H9 (cell line): ENCODE measurements around the gene FBXW4. TPM values are rescaled to one million over a fixed set of nuclear protein-coding genes. Genes with fewer than 3 reads are reported as not detected.

Experiments used
- DNase-seq: peaks from one replicate; pipeline ENCODE4 v3.0.0-alpha.2; 2017
- H2AFZ ChIP-seq: one replicate; pipeline ENCODE4 v1.6.1; 2013; ENCODE audit warnings: mild to moderate bottlenecking, low read length, control low read depth, moderate library complexity
- H2AK5ac ChIP-seq: 2 replicates; pipeline ENCODE4 v1.6.1; 2013; ENCODE audit warnings: low read length, control low read depth, mixed read lengths; ENCODE audit not compliant: insufficient read length
- H2BK120ac ChIP-seq: one replicate; pipeline ENCODE4 v1.6.1; 2013; ENCODE audit warnings: low read depth, mild to moderate bottlenecking, low read length, control low read depth, inconsistent platforms; ENCODE audit not compliant: poor library complexity, severe bottlenecking
- H2BK12ac ChIP-seq: 2 replicates; pipeline ENCODE4 v1.6.1; 2013; ENCODE audit warnings: low read length, control low read depth, mixed read lengths, low read depth; ENCODE audit not compliant: insufficient read length
- H2BK15ac ChIP-seq: 2 replicates; pipeline ENCODE4 v1.6.1; 2013; ENCODE audit warnings: low read depth, low read length, control low read depth
- H2BK20ac ChIP-seq: one replicate; pipeline ENCODE4 v1.6.1; 2013; ENCODE audit warnings: low read depth, mild to moderate bottlenecking, low read length, control low read depth, inconsistent platforms; ENCODE audit not compliant: poor library complexity, severe bottlenecking
- H2BK5ac ChIP-seq: 2 replicates; pipeline ENCODE4 v1.6.1; 2013; ENCODE audit warnings: low read length, control low read depth, mixed read lengths; ENCODE audit not compliant: insufficient read length
- H3K14ac ChIP-seq: 2 replicates; pipeline ENCODE4 v1.6.1; 2013; ENCODE audit warnings: low read length, control low read depth; ENCODE audit not compliant: insufficient read depth
- H3K18ac ChIP-seq: 2 replicates; pipeline ENCODE4 v1.6.1; 2013; ENCODE audit warnings: low read depth, mild to moderate bottlenecking, mixed read lengths, low read length, control low read depth; ENCODE audit not compliant: insufficient read length
- H3K23ac ChIP-seq: 2 replicates; pipeline ENCODE4 v1.6.1; 2013; ENCODE audit warnings: low read length, control low read depth, mixed read lengths, low read depth; ENCODE audit not compliant: insufficient read length
- H3K23me2 ChIP-seq: 2 replicates; pipeline ENCODE4 v1.6.1; 2013; ENCODE audit warnings: low read depth, mild to moderate bottlenecking, mixed read lengths, low read length, control low read depth; ENCODE audit not compliant: insufficient read length, poor library complexity, severe bottlenecking
- H3K27ac ChIP-seq: 2 replicates; pipeline ENCODE4 v1.5.1; 2013; ENCODE audit warnings: low read length, control low read depth, mixed read lengths, low read depth; ENCODE audit not compliant: insufficient read length
- H3K27me3 ChIP-seq: 2 replicates; pipeline ENCODE4 v1.6.1; 2013; ENCODE audit warnings: low read length, control low read depth, inconsistent platforms; ENCODE audit not compliant: insufficient read depth
- H3K4ac ChIP-seq: 2 replicates; pipeline ENCODE4 v1.6.1; 2013; ENCODE audit warnings: low read depth, mild to moderate bottlenecking, control low read depth, inconsistent platforms, low read length, moderate library complexity
- H3K4me1 ChIP-seq: 2 replicates; pipeline ENCODE4 v1.6.1; 2013; ENCODE audit warnings: low read length, control low read depth, inconsistent platforms; ENCODE audit not compliant: insufficient read depth
- H3K4me2 ChIP-seq: 2 replicates; pipeline ENCODE4 v1.6.1; 2013; ENCODE audit warnings: low read length, control low read depth, mixed read lengths; ENCODE audit not compliant: insufficient read length, insufficient read depth
- H3K56ac ChIP-seq: 2 replicates; pipeline ENCODE4 v1.6.1; 2013; ENCODE audit warnings: low read depth, mild to moderate bottlenecking, mixed read lengths, low read length, control low read depth; ENCODE audit not compliant: insufficient read length
- H3K79me1 ChIP-seq: 2 replicates; pipeline ENCODE4 v1.6.1; 2013; ENCODE audit warnings: low read depth, mild to moderate bottlenecking, moderate library complexity, low read length, control low read depth, inconsistent platforms; ENCODE audit not compliant: insufficient read depth, poor library complexity, severe bottlenecking
- H3K79me2 ChIP-seq: 2 replicates; pipeline ENCODE4 v1.6.1; 2013; ENCODE audit warnings: low read length, control low read depth, inconsistent platforms; ENCODE audit not compliant: insufficient read depth
- H3K9ac ChIP-seq: 2 replicates; pipeline ENCODE4 v1.6.1; 2013; ENCODE audit warnings: low read length, control low read depth, mixed read lengths; ENCODE audit not compliant: insufficient read length; ENCODE audit errors: extremely low read depth
- H3K9me3 ChIP-seq: one replicate; pipeline ENCODE4 v1.6.1; 2013; ENCODE audit warnings: low read depth, low read length, inconsistent platforms; ENCODE audit not compliant: control insufficient read depth
- H3T11ph ChIP-seq: one replicate; pipeline ENCODE4 v1.6.1; 2013; ENCODE audit warnings: mild to moderate bottlenecking, low read length, control low read depth, inconsistent platforms
- H4K20me1 ChIP-seq: one replicate; pipeline ENCODE4 v1.6.1; 2013; ENCODE audit not compliant: control insufficient read depth, insufficient read length, insufficient read depth
- H4K5ac ChIP-seq: 2 replicates; pipeline ENCODE4 v1.6.1; 2013; ENCODE audit warnings: low read depth, mild to moderate bottlenecking, mixed read lengths, low read length, control low read depth; ENCODE audit not compliant: insufficient read length
- H4K8ac ChIP-seq: replicated peaks from 2 replicates; pipeline ENCODE4 v1.6.1; 2013; ENCODE audit warnings: low read length, control low read depth, mixed read lengths, low read depth; ENCODE audit not compliant: insufficient read length
- H4K91ac ChIP-seq: 2 replicates; pipeline ENCODE4 v1.6.1; 2013; ENCODE audit warnings: low read depth, mild to moderate bottlenecking, moderate library complexity, mixed read lengths, low read length, control low read depth; ENCODE audit not compliant: insufficient read length
- H3K27ac Mint-ChIP-seq, 3 experiments: 2 replicates in 2 of 3; 3 replicates in 1 of 3; pipeline ENCODE4 v1.8.0; 2020 to 2021; ENCODE audit warnings: mixed read lengths in 3 of 3, mild to moderate bottlenecking in 1 of 3, moderate library complexity in 1 of 3
- H3K27me3 Mint-ChIP-seq: 2 replicates; pipeline ENCODE4 v1.8.0; 2021; ENCODE audit warnings: low read depth, mild to moderate bottlenecking, moderate library complexity, mixed read lengths
- H3K36me3 Mint-ChIP-seq, 3 experiments: 2 replicates in 2 of 3; 3 replicates in 1 of 3; pipeline ENCODE4 v1.8.0; 2020 to 2021; ENCODE audit warnings: low read depth in 3 of 3, mixed read lengths in 3 of 3; ENCODE audit not compliant: insufficient read depth in 1 of 3
- H3K4me1 Mint-ChIP-seq, 2 experiments: 2 replicates each; pipeline ENCODE4 v1.8.0; 2020; ENCODE audit warnings: mixed read lengths in 2 of 2
- H3K4me3 Mint-ChIP-seq, 2 experiments: 2 replicates in 1 of 2; 3 replicates in 1 of 2; pipeline ENCODE4 v1.8.0; 2020 to 2021; ENCODE audit warnings: mild to moderate bottlenecking in 2 of 2, mixed read lengths in 2 of 2, moderate library complexity in 1 of 2
- H3K9me3 Mint-ChIP-seq, 2 experiments: 2 replicates in 1 of 2; 3 replicates in 1 of 2; pipeline ENCODE4 v1.8.0; 2020; ENCODE audit warnings: mild to moderate bottlenecking in 2 of 2, mixed read lengths in 2 of 2, moderate library complexity in 1 of 2
- WGBS: extraction: QIAGEN DNeasy Blood & Tissue Kit; methylation state at CpG from one replicate; pipeline ENCODE4 v1.1.7; 2013; ENCODE audit warnings: missing lambda C conversion rate, low lambda C conversion rate, mixed read lengths; ENCODE audit not compliant: insufficient read length; ENCODE audit errors: extremely low coverage; 5-methylcytosine and 5-hydroxymethylcytosine counted together
- total RNA-seq: library from RNA; stranded (reverse); gene quantifications from 2 replicates; pipeline ENCODE4 v1.2.1, GENCODE V29; 2021
- TF ChIP-seq, protein P1 (sequence below): fragments of 200-600 bp; sonication (generic); conservative IDR thresholded peaks from 3 replicates; pipeline ENCODE4 v1.8.0; 2021; ENCODE audit warnings: antibody characterized with exemption, mild to moderate bottlenecking

The FBXW4 gene
- total RNA-seq, 1 experiment from 2014 or later, result 41.6 TPM

DNA sequence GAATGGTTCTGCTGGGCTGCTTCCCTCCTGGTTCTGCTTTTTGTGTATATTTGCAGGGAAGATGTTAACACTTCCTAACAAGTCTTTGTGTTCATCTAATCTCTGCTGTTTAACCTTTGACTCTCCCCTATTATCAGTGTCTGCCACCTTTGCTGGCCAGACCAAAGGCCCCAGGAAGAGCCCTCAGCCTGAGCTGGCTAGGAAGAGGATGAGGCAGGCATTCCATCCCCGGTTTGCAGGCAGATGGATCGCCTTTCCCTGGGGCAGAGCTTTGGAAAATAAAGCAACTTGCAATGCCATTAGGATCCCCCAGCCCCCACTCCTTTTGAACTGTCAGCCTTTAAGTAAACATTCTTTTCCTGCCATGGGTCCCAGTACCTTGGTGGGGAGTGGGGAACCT is 87.8 kb downstream of the FBXW4 start:
- no peak overlapping the region for H3K56ac ChIP-seq
- H3K9me3 Mint-ChIP-seq, result no peaks in the 10 kb centered on the region; a peak in 1 of 5 replicates
- no peak overlapping the region for H3K9ac ChIP-seq
- no peaks in the 10 kb centered on the region for H3K23me2 ChIP-seq
- no peak overlapping the region for H2AK5ac ChIP-seq
- H3K9me3 ChIP-seq, result no peaks in the 10 kb centered on the region
- H2BK120ac ChIP-seq, result no peak overlapping the region
- no peak overlapping the region for H3K4ac ChIP-seq
- H2BK12ac ChIP-seq, result no peak overlapping the region
- H3K14ac ChIP-seq, result no peak overlapping the region
- H4K20me1 ChIP-seq, result no peaks in the 10 kb centered on the region
- H3K79me2 ChIP-seq, result no peaks in the 10 kb centered on the region
- H3K4me3 Mint-ChIP-seq, result no peak overlapping the region
- H3K27me3 Mint-ChIP-seq, result no peaks in the 10 kb centered on the region
- no peak overlapping the region for H3K4me2 ChIP-seq
- no peak overlapping the region for H3K23ac ChIP-seq
- TF ChIP-seq, protein P1, sequence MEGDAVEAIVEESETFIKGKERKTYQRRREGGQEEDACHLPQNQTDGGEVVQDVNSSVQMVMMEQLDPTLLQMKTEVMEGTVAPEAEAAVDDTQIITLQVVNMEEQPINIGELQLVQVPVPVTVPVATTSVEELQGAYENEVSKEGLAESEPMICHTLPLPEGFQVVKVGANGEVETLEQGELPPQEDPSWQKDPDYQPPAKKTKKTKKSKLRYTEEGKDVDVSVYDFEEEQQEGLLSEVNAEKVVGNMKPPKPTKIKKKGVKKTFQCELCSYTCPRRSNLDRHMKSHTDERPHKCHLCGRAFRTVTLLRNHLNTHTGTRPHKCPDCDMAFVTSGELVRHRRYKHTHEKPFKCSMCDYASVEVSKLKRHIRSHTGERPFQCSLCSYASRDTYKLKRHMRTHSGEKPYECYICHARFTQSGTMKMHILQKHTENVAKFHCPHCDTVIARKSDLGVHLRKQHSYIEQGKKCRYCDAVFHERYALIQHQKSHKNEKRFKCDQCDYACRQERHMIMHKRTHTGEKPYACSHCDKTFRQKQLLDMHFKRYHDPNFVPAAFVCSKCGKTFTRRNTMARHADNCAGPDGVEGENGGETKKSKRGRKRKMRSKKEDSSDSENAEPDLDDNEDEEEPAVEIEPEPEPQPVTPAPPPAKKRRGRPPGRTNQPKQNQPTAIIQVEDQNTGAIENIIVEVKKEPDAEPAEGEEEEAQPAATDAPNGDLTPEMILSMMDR, result no peak
- H4K5ac ChIP-seq, result no peak overlapping the region
- H3K4me1 Mint-ChIP-seq, result peaks cover 16 to 19% of the 10 kb centered on the region in 2 experiments
- no peak overlapping the region for H3K18ac ChIP-seq
- no CpG with 5 or more reads among the region's 2 CpGs for WGBS
- H4K91ac ChIP-seq, result no peak overlapping the region
- H3K36me3 Mint-ChIP-seq, result peaks cover 14 to 40% (median 40%) of the 10 kb centered on the region in 3 experiments
- peak overlapping the region in 2 of 3 experiments; percentile 56 to 67; a peak in 2 of 7 replicates for H3K27ac Mint-ChIP-seq
- no peaks in the 10 kb centered on the region for H3K27me3 ChIP-seq
- H2AFZ ChIP-seq, result no peak overlapping the region
- H3T11ph ChIP-seq, result no peak overlapping the region
- no peak overlapping the region for H3K27ac ChIP-seq
- H2BK20ac ChIP-seq, result no peak overlapping the region
- no peaks in the 10 kb centered on the region for H3K4me1 ChIP-seq
- H2BK15ac ChIP-seq, result no peak overlapping the region
- no peaks in the 10 kb centered on the region for H3K79me1 ChIP-seq
- DNase-seq, result no peak
- no peak overlapping the region for H4K8ac ChIP-seq
- no peak overlapping the region for H2BK5ac ChIP-seq
